HG03175 (cell line): ENCODE measurements around the gene LRTM2.

ENCODE experiments used
- ATAC-seq: cut with Tn5 transposase; IDR thresholded peaks from one replicate; pipeline ENCODE4 v1.9.1; 2021; ENCODE audit warnings: mild to moderate bottlenecking, moderate library complexity; ENCODE audit not compliant: unreplicated experiment

The LRTM2 gene

DNA sequence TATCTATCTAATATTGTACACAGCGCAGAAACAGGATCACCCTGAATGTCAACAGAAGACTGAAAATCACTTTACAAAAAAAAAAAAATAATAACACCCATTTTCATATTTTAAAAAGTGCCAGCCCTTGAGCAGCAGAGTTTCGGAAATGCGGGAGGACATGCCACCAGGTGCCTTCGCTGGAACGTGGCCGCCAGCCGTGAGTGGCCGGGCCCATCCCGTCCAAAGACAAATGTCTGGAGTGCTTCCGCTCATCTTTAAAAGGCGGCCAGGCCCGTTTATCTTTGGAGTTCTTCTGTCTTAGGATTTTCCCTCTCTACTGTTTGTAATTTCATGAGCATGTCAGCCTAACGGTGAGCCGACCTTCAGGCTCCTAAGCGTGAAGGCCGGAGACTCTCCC lies 43.5 kb downstream of the LRTM2 start:
- no peak for ATAC-seq

DNA sequence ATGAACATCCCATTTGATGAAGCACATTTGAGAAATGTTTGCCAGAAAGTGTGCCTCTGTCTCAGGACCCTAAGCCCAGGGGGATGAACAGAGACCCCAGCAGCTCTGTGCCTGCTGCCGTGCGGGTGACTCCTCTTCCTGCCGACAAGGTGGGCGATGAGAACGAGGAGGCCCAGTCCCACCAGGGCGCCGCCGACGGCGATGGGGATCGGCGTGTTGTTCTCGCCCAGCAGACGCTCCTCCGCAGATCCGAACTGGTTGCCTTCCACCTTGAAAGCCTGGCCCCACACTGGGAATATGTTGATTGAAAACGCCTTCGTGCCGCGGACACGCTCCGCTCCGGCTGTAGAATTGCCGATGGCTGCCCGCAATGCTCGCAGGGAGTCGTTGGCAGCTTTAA lies 44.1 kb downstream of the LRTM2 start:
- no peak for ATAC-seq

GRCh38 chr12:1864867-1865266 lies 44.5 kb downstream of the LRTM2 start:
- no peak for ATAC-seq

- ATAC-seq: no peak
These were observed 45.0 kb downstream of the LRTM2 start for GRCh38 chr12:1865284-1865866.

GRCh38 chr12:1869145-1869544 lies 48.8 kb downstream of the LRTM2 start:
- ATAC-seq: no peak

DNA sequence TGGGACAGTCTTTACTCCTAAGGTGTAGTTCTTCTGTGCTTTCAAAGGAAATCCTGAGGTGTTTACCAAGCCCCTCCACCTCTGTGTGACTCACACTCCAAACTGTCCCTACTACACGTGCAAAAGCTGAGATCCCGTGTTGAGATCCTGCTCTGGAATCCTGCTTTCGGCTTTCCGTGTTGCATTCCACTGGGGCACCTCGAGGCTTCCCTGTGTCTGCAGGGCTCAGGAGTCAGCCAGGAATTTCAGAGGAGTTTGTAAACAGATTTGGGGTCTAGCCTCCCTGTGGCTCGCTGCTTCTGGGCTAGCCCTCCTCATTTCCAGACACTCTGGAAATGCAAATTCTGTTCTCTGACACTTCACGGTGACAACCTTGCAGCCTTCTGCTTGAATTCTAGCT lies 49.7 kb downstream of the LRTM2 start:
- no peak for ATAC-seq

DNA sequence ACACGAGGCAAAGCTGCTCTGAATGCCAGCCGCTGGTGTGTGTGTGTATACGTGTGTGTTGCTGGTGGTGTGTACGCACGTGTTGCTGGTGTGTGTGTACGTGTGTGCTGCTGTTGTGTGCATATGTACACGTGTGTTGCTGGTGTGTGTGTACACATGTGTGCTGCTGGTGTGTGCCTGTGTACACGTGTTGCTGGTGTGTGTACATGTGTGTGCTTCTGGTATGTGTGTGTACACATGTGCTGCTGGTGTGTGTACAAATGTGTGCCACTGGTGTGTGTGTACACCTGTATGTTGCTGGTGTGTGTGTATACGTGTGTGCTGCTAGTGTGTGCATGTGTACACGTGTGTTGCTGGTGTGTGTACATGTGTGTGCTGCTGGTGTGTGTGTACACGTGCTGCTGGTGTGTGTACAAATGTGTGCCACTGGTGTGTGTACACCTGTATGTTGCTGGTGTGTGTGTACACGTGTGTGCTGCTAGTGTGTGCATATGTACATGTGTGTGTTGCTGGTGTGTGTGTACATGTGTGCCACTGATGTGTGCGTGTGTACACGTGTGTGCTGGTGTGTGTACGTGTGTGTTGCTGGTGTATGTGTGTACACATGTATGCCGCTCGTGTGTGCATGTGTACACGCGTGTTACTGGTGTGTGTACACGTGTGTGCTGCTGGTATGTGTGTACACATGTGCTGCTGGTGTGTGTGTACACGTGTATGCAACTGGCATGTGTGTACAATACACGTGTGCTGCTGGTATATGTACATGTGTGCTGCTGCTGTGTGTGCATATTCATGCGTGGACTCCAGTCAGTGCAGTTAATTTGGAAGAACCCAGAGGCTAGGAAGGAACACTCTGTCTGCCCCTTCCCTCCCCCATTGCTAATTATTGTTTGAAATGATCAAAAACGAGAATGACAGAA lies 50.9 kb downstream of the LRTM2 start:
- ATAC-seq: no peak

- no peak for ATAC-seq
These were observed 51.6 kb downstream of the LRTM2 start for GRCh38 chr12:1872001-1872400.

DNA sequence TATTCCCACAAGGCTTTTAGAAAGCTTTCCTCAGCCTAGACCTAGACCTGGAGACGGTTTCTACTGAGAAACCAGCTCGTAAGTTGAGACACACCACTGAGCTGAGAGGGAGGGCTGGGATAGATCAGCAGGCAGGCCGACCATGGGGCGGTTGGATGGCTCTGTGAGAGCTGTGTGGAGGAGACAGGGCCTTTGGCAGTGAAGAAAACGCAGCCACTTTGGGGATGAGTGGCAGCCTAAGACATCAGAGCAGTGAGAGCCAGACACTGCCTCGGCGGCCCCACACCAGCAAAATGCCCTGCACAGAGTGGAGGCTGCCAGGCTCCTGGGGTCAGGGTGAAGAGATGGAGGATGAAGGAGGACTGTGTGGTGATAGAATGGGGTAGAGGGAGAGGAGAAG lies 52.1 kb downstream of the LRTM2 start:
- no peak for ATAC-seq

GRCh38 chr12:1873531-1874510 lies 53.5 kb downstream of the LRTM2 start:
- ATAC-seq: no peak

- no peak for ATAC-seq
These were observed 55.2 kb downstream of the LRTM2 start for GRCh38 chr12:1875608-1876007.

GRCh38 chr12:1876086-1876485 lies 55.7 kb downstream of the LRTM2 start:
- ATAC-seq: no peak

DNA sequence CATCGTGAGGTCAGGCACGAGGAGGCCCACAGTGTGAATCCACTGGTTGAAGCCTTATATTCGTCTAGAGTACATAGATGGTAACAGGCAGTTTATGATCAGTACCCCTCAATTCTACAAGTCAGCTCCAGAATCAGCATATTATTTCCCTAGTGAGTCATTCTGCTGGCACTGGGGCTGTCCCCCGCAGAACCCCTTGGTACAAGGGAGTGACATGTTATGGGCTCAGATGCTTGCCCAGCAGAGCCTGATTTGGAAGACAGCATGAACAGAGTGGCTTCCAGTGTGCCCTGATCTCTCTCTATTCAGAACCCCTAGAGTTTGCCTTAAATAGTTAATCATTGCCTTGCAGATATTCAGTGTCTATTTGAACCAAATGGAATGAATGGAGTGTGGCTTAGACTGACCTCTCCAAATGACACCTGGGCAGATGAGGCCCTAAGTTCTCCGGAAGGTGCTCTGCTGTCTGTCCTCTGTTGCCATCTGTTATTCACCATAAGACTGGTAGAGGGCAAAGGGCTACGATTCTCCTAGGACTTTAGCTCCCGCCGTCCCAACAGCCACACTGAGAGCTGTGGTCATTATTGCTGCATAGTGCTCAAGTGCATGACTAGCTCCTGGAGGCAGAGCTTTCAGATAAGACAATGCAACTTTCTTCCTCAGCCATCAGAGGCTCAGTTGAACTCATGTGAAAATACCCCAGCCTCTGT lies 57.0 kb downstream of the LRTM2 start:
- ATAC-seq: no peak

DNA sequence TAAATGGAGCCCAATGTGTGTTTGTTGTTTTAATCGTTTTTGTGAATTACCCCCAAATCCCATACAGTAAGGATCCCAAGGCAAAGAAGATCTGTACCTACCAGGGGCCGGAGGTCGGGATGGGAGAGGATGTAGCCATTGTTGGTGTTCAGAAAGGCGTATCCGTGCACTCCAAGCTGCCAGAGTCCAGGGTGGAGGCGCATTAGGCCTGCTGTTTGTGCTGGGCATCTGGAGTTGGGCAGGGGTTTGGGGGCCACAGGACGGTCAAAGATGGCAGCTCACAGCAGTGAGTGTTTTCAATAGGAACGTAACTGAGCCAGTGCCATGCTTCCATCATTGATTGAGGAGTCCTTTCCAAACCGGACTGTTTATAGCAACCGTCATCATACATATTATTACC lies 57.8 kb downstream of the LRTM2 start:
- ATAC-seq: no peak

DNA sequence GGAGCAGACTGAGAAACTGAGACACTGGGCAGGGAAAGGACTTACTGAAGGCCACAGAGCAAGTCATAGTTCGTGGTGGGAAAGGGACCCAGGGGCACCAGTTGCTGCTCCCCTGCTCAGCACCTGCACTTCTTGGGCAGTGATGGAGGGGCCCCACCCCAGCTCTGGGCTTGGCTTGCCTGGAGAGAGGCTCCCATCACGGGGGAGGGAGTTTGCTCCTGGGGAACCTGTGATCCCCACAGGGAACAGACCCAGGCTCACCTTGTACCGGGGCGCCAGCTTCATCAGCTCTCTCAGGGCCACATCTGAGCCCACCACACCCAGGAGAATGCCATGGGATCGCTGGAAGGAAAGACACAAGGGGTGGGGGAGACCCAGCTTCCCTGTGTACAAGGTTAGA lies 58.3 kb downstream of the LRTM2 start:
- ATAC-seq: no peak

- ATAC-seq: no peak
These were observed 59.3 kb downstream of the LRTM2 start for GRCh38 chr12:1879633-1880032.

DNA sequence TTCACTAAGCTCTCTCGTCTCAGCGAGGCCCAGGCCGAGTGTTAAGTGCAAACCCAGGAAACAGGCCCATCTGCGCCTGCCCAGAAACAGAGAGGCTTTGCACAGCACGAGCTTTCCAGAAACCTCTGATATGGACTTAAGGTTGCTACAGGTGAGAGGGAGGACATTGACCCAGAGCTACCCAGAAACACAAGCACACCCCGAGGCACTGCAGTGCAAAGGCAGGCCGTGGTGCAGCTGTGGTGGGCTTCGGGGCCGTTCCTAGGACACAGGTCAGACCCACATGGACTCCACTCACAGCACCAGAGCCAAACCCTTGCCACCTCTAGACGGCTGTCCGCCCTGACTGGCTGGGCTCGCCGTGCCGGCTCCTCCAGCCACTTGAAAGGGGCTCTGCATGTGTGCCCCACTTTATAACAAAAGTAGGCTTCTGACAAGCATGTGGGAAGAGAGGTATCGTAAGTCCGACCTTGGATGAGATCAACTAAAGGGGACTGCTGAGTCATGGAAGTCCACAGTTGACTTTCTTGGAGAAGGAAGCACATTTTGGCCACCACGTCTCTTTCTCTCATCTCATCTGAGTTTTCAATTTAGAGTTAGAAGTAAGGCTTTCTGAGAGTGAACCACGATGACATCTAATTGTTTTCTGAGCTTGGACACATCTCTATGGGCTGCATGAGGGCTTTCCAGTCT lies 59.9 kb downstream of the LRTM2 start:
- no peak for ATAC-seq

DNA sequence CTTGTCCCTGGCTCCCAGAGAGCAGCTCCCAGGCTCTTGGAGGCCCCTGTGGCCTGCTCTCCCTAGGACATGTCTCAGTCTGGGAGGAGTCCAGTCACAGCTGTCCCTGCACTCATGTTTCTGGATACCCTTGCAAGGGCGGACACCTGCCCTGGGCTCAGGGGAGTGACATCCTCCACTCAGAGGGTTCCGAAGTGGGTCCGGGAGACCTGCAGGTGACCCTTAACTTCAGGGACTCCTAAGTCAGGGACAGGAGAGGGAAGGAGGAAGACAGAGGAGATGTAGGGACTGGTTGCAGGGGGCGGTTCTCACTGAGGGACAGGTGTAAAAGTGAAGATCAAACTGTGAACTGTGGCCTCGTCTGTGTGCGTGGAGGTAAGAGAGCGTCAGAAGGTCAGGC lies 60.5 kb downstream of the LRTM2 start:
- no peak for ATAC-seq

- ATAC-seq: no peak
These were observed 60.9 kb downstream of the LRTM2 start for GRCh38 chr12:1881301-1881700.

- no peak for ATAC-seq
These were observed 61.6 kb downstream of the LRTM2 start for GRCh38 chr12:1881936-1882335.
